ENCODE results near the gene SLX4IP.

SLX4IP gene

DNA sequence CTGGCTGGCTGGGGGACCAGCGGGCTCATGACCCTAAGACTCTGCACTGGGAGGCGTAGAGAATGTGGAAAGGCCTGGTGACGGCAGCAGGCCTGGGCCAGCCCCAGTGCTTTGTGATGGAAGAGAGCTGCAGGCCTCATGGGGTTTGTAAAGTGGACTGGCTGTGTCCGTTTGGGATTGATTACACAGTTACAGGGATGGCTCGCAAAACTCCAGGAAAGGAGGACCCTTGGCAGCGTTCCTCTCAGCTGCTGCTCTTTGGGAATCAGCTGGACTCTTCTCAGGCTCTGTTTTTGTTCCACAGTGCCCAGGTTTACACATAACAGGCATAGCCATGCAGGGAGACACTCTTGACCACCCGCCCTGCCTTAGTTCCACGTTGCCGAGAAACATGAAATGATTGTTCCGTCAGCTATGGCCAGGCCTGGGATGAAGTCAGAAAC is 89.0 kb downstream of the SLX4IP start:
- no peak for DNase-seq

DNA sequence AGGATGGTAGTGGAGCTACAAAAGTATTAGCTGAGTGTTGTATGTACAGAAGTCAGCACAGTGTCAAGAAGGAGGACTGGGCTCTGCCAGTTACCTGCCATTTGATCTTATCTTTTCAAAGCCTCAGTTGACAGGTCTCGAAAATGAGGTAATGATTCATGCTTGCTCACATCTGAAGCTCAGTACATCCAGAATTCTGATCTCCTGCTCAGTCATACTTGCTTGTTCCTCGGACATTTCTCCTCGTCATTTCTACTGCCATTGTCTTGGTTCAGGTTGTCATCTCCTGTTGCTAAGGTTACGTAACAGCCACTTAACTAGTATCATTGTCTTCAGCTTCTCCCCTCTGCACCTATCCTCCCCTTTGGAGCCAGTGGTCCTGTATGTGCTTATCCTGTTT is 89.5 kb downstream of the SLX4IP start:
- DNase-seq: no peak

DNA sequence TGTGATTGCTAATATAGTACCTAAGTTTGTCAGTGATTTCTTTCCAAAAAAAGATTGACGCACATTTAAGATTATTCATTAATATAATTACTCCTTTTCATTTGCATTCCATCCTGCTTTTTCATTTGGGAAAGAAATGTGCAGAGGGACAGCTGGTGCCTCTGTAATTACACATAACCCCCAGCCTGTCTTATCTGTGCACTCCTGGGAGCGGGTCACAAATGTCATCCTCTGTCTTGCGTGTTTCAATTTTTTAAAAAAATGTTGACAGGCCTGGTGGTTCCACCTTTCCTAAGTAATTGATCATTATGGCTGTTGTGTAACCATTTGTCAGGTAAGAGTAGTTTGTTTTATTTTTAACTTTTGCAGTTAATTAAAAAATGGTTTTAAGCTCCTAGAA is 92.7 kb downstream of the SLX4IP start:
- no peak for DNase-seq

DNA sequence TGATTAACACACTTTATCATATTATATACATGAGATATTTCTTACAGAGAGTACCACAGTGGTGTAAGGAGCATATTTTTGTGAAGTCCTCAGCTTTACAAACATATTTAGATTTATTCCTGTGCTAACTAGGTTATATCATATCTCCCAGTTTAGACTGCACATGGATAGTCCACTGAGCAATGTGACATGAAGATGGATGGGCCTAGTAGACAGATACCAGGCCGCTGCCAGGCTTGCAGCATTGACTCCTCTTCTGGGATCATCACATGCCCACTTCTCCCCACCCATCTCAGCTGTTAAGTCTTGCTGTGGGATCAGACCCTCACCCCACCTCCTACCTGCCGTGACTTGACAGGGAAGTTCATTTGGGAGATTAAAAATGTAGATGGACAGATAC is 95.8 kb downstream of the SLX4IP start:
- DNase-seq: no peak

DNA sequence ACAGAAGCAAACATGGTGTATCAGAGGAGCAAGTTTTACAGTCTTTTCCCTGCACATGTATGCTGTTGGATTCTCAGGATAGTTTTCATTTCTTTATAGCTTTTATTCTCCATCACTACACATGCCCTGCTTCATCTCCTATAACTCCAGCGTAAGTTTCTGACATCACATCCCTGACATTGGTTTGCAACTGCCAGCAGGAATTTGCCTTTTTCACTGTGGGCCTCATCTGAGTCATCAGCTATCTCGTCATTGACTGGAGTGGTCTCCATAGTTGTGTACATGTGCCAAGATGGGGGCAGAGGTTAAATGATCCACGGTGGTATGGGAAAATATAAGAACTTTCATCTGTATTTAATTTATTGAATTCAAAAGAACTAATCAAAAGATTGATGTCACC is 96.7 kb downstream of the SLX4IP start:
- peak; percentile 79 for DNase-seq

DNA sequence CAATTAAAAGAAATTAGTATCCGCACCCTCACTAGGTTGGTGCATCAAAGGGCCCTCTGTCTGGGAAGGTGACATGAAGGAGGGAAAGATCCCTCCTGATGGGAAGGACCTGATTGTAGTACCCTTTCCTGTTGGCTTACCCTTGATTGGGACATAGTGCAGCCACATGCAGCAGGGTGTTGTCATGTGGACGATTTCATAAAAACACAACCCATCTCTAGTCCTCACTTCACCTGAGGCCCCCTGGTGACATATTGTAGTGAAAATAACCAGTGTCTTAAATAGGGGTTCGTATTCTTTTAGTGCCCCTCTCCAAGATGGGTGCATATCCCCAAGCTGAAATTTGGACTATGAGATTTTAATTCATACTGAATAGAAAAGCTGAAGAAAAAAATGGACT is 97.3 kb downstream of the SLX4IP start:
- no peak for DNase-seq

DNA sequence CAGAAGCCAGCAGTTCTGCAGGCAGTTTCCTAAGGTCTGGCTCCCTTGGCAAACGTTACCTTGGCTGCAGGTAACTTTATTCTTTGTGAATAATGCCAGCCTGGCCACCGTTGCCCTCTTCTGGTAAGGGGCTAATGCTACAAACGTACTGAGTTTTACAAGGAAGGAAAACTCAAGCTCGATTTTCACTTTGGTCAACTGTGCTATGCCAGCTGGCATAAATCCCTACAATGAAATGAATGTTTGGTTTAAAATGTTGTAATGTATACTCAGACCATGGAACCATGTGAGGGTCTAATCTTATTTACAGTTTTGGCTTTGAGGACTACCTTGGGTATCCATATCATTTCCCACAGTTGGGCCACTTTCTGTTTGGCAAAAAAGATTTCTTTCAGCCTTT is 101.4 kb downstream of the SLX4IP start:
- no peak for DNase-seq

DNA sequence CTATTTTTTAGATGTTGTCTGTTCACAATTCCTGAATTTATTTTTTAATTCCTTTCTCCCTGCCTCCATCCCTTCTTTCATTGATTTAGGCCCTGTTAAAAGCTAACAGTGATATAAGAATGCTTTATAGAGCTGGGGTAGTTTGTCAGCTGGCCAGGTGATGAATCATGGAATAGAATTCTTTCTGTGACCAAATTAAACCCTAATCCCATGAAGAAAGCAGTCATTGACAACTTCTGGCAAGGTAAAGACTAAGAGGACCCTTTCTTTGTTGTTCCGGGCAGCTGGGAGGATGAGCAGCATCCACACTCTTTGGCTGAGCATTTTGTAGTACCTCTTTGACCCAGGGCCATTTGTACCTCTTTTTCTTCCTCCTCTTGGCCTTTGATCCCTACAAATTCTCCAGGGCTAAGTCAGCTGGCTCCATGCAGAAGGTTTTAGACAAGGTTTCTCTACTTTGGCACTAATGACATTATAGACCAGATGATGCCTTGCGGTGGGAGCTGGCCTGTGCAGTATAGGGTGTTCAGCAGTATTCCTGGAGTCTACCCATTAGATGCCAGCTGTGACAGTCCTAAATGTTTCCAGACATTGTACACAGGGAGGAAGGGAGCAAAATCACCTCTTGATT is 102.9 kb downstream of the SLX4IP start:
- DNase-seq: peak; percentile 75

DNA sequence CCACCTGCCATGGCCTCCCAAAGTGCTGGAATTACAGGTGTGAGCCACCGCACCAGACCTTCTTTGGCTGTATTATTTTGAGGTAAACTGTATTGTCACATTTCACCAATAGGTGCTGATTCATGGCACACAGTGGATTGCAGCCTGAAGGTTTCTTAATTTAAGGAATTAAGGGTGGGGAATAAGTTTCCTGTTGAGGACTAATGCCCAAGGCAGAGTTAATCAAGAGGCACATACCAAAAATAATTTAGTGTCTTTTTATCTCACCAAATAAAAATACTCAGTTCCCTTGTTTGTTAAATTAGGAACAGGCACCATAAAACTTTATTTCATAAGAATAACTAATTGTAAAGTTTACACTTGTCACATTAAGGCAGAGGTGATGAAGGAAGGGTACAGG is 103.7 kb downstream of the SLX4IP start:
- DNase-seq: no peak

DNA sequence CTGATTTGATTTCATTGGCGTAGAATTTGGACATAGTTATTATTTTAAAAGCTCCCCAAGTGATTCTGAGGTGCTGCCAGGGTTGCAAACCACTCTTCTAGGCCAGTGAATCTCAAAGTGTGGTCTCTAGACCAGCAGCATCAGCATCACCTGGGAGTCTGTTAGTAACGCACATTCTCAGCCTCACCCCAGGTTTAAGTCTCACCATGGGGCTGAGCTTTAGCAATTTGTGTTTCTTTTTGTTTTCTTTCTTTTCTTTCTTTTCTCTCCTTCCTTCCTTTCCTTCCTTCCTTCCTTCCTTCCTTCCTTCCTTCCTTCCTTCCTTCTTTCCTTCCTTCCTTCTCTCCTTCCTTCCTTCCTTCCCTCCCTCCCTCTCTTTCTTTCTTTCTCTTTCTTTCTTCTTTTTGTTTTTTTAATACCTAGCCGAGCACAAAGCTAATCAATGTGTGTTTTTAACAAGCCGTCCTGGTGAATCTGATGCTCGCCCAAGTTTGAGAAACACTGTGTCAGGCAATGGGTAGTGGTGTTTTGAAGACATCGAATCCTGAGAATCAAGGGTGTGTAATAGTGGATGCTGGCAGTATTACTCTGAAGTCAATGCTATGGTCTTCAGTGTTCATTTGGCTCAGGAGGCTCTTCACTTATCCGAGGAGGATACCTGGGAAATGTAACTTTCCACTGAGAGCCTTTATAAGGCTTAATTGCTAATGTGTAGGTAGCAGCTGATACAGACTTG is 104.9 kb downstream of the SLX4IP start:
- DNase-seq: no peak

DNA sequence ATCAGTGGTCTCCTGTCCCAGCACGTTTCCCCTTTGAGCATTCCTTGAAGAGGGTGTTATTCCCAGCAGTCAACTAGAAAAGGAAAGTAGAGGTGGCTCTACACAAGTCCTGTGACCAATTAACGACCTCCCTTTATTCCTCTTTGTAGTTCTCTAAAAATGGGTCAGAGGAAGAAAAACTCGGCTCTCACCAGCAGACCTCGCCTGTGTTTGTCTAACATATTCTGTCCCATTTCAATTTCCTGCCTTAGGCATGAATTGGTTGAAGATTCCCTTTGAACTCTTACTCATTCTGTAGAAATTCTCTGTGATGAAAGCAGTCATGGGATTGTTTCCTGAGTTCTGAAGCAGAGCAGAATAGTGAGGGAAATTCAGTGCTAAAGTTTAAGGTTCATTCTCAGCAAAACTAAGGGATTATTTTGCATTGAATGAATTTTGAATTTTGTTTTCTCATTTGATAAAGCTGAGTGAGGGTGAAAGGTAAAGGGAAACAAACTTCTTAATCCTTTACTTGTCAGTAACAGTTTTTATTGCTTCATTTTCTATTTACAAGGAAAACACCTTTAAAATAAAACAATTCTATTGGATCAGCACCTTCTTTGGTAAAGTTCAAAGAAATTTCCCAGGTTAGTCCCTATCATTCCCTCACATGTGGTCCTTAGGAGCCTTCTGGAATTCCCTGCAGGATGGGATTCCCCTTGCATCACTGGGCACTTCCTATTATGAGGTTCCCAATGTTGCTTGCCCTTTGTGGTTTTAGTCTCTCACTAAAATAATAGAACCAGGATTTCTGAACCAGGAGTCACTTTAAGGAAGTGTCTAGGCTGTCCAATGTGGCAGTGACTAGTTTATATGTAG is 105.8 kb downstream of the SLX4IP start:
- peak; percentile 81 for DNase-seq

DNA sequence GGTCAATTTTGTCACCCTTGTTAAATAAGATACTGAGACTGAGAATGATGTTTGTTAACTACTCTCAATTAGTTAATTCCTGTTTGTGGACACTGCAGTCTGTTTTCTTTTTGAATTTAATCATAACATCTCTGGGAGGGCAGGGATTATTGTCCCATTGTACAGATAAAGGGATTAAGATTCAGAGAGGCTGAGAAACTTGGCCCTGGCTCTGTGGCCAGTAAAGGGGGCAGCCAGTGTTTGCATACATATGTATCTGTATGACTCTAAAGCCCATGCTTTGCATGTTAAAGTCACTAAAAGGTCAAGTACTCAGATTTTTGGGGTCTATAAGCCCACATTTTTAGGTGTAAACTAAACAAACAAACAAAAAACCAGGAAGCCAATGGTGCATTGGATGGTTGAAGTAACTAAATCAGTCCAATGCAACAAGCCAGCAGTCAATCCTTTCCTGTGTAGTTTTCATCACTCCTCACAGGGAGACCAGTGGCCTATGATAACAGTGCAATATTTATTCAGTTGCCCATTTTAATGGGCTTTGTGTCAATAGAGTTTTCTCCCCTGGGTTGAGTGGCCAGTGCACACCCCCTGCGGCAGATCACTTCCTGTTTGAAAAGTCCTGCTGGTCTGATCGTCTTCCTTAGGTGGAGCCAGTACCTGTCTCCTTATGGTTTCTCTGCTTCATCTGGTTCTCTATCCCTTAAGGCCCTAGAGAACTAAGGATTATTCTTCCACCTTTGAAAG is 106.7 kb downstream of the SLX4IP start:
- DNase-seq: no peak

DNA sequence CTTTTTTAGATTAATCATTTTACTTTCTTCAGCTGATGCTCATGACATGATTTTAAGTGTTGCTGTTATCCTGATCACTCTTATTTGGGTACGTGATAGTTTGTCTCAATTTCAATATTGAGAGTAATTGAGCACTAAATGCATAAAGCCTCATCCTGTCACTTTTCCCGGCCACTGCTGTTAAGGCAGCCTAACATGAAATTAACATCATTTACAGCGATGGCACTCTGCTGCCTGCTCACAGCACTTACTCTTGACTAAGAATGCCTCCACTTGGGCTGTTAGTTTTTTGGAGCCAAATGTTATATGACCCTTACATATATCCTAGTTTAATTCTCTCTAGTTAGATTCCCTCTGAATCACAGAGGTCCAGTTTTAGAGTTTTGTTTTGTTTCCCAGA is 107.3 kb downstream of the SLX4IP start:
- DNase-seq: no peak

DNA sequence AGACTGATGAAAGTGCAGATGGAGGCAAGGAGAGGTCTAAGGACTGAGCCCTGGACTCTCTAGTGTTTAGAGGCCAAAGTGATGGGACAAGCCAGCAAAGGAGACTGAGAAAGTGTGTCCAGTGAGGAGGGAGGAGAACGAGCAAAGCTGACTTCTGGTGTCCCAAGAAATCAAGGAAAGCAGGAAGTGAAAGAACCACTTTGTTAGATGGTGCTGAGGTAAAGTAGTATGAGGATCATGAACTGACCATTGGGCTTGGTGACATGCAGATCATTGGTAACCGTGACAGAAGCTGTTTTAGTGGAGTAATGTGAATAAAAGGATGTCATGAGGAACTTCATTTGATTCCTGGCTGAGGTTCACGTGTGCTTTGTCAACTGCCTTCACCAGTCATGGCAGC is 108.4 kb downstream of the SLX4IP start:
- no peak for DNase-seq

DNA sequence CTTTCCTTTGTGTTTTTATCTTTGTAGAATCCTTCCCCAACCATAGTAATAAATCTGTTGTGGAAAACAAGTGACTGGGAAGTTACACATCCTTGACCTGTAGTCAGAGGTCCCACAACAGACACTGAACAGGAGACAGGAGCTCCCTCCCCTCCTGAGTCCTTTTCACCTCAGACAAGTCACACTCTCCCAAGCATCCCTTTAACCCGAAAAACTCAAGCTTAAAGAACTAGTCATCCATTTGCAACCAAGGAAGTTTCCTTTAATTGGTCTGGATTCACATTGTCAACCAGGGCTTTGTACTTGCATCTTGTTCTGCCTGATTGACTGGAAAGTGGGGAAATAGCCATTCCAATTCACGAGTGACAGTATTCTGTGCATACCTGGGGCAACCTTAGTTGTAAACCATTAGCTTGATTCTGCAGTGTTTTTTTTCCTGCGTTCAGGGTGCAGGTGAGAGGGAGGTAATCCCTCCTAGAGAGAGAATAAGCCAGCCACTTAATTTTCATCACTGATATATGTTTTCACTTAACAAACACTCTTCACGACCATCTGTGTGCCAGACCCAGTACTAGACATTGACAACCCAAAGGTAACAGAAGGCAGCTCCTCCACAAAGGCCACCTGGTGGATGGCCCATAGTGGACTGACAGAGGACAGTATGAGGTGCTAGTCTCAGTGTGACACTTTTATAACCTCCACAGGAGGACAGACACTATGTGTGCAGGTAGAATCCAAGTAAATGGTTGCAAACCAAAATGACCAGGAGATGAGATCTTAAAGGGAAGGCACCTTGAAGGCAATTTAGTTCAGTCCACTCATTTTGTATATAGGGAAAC is 112.4 kb downstream of the SLX4IP start:
- DNase-seq: no peak

DNA sequence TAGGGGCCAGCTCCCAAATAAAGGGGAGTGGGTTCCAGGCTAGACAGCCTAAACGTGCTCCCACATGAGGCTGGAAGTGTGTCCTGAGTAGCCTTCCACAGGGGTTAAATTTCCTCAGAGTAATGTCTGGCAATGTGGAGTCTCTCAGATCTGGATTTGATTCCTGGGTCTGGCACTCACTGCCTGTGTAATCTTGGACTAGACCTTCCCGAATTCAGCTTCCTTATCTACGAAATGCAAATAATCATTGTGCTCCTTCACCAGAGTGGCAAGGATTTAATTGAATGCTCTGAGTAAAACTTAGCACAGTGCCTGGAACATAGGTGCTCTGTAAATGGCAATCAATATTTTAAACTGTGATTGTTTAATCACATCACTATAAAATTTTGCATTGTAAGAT is 114.4 kb downstream of the SLX4IP start:
- no peak for DNase-seq

DNA sequence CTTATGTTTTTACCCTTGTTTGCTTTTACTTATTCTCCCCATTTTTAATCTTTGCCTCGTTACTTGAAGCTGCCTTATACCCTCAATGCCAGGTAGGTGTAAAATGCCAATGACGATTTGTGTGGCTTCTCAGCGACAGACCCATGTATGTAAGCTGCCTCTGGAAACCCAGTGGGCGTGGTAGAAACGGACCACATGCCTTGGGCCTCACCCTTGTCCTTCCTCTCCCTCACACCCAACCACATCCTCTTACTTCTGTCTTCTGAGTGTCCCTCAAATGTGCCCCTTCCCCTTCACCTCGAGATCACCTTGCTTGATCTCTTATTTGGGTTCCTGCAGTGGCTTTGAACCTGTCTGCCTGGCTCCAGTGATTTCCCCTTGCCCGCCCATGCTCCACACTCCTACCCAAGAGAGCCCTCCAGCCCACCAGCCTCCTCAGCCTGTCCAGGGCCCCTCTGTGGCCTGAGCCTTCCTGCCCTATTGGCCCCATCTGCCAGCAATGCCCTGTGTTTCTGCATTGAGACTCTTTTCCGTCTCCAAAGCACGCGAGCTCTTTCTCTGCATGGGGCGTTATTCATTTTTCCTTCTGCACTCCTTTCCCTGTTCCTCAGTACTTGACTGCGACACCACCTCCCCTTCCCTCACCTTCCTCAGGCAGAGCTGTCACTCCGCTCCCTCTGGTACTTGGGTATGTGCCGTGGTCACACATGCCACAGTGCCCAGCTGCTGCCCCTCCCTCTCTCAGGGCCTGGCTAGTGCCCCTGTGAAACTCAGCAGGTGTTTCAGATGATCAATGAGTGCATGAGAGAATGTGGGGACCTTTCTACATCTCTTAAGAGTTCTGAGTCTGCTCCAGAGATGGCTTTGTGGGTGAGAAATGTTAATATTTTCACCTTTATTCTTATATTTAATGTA is 115.4 kb downstream of the SLX4IP start:
- DNase-seq: no peak

DNA sequence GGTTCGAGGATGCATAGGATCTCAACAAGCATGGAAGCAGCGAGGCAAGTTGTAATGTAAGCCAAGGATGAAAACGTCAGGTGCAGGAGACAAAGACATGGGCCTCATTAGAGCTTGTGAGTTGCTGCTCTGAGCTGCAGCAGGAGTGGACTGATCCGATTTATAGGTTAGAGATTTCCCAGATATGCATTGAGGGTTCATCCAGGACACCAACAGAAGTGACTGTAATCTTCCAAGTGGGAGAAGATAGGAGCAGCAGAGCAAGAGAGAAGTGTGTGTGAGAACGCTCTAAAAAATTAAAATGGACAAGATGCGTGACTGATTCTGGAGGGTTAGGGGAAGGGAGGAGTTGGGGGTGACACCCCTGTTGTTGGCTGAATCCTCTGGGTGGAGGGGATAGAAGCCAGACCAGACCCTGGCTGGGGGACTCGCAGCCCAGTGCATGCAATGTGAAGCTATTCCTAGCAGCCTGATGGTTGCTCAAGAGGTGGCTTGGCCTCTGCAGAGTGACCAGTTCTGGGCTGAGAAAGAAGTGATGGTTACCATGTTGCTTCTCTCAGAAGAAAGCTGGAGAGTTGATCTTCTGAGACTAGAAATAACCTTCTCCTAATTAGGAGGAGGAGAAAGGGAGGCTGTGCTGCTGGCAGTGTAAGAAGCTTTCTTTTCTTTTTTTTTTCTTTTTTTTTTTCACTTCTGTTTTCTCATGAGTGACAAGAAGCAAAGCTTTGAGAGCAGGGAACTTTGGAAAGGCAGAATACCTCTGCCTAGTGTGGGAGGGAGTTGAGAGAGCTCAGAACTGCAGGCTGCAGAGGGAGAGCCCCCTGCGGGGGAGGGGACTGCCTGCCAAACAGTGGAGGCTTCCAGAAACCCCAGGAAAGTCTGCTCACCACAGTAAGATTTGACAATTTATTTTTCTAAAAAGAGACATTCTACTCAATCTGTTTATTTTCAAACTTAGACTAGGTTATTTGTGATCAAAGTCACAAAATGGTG is 116.9 kb downstream of the SLX4IP start:
- no peak for DNase-seq

DNA sequence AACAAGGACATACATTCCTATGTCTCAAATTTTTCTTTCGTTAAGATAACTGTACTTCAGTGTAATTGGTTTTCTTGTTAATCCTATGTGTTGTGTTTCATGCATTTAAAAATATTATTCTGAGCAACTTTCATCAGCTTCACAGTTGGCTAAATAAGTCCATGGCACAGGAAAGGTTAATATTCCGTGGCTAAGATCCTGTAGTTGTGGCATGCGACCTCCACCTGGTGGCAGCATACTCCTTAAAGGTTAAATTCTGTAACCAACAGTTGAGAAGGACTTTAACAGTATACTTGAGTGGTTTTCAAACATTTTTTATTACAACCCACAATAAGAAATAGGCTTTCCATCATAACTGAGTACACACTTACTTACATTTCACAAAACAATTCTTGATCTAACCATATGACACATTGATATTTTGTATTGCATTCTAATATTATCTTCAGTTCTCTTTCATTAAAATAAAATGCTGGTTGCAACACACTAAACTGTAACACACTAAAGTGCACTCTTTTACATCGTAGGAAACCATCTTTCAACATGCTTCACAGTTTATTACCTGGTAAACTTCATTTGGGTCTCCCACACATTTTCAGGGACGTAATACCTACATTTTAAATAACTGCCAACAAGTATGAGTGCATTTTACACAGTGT is 118.3 kb downstream of the SLX4IP start:
- DNase-seq: peak; percentile 75
